HCT116 (cell line): Measurements from ENCODE around the gene RASSF5. TPM values are rescaled to one million over a fixed set of nuclear protein-coding genes. Genes with fewer than 3 reads are reported as not detected.

Experiments
- ATAC-seq: fragments of 200-7000 bp; cut with Tn5 transposase; 2 replicates; pipeline ENCODE4 v1.9.1; 2020; ENCODE audit warnings: mild to moderate bottlenecking, moderate library complexity
- BruUV-seq: library from RNA; stranded (reverse); fragments of 400-500 nt; replicated peaks from 2 replicates; lab custom pipeline; 2021; lab: Mats Ljungman, UMichigan
- CTCF ChIA-PET: fragments of 300-600 bp; sonication (Branson Sonifier 250); formaldehyde crosslinking; loops from one replicate; lab custom pipeline; 2021; ENCODE audit warnings: antibody characterized with exemption; lab: Charles Lee
- POLR2A ChIA-PET: fragments of 300-600, 350-600 bp; sonication (Branson Sonifier 250); formaldehyde crosslinking; loops from one replicate; lab custom pipeline; 2021; ENCODE audit warnings: antibody characterized with exemption; lab: Charles Lee
- RAD21 ChIA-PET, 2 experiments: fragments of 300-600 bp; sonication (Branson Sonifier 250); formaldehyde crosslinking; loops; one replicate each; lab custom pipeline; 2023; ENCODE audit warnings: low total read pairs in 2 of 2; ENCODE audit not compliant: uncharacterized antibody in 2 of 2, unreplicated experiment in 2 of 2, low non-redundant PET in 1 of 2; lab: Charles Lee
- DNase-seq: peaks from one replicate; pipeline ENCODE4 v3.0.0-alpha.2; 2010; ENCODE audit warnings: low read depth, low spot score
- H2AFZ ChIP-seq: fragments of 200-600 bp; shearing (Covaris generic), sonication (generic); 2 replicates; pipeline ENCODE4 v1.6.1; 2017; ENCODE audit warnings: low read depth, mixed run types, mixed read lengths, antibody characterized with exemption, low read length; ENCODE audit not compliant: poor library complexity, severe bottlenecking
- H3K27ac ChIP-seq: 2 replicates; pipeline ENCODE4 v1.5.1; 2012; ENCODE audit warnings: low read depth, low read length
- H3K27me3 ChIP-seq: fragments of 200-600 bp; sonication (generic); 2 replicates; pipeline ENCODE4 v1.6.1; 2016; ENCODE audit warnings: mixed run types, low read length, mixed read lengths; ENCODE audit not compliant: insufficient read depth
- H3K36me3 ChIP-seq, 2 experiments: fragments of 200-500 bp in 1 of 2; fragments of 200-600 bp in 1 of 2; sonication (Bioruptor generic) in 1 of 2; sonication (generic) in 1 of 2; 2 replicates each; pipeline versions ENCODE4 v1.5.1 to v1.6.1; 2014 to 2016; ENCODE audit warnings: low read length in 2 of 2, inconsistent platforms in 1 of 2, mixed read lengths in 1 of 2, mixed run types in 1 of 2; ENCODE audit not compliant: insufficient read depth in 2 of 2, control insufficient read depth in 1 of 2
- H3K4me1 ChIP-seq, 2 experiments: fragments of 200-600 bp in 1 of 2; sonication (generic) in 1 of 2; 2 replicates each; pipeline versions ENCODE4 v1.5.1 to v1.6.1; 2012 to 2017; ENCODE audit warnings: low read length in 2 of 2, inconsistent platforms in 1 of 2, mild to moderate bottlenecking in 1 of 2, mixed read lengths in 1 of 2, mixed run types in 1 of 2, moderate library complexity in 1 of 2; ENCODE audit not compliant: insufficient read depth in 2 of 2, control insufficient read depth in 1 of 2
- H3K4me2 ChIP-seq: fragments of 200-600 bp; sonication (generic); 2 replicates; pipeline ENCODE4 v1.6.1; 2017; ENCODE audit warnings: mixed run types, low read length, mixed read lengths
- H3K4me3 ChIP-seq, 2 experiments: fragments of 200-600 bp in 1 of 2; sonication (generic) in 1 of 2; replicated peaks in 1 of 2; 2 replicates each; pipeline ENCODE4 v1.5.1; 2011 to 2016; ENCODE audit warnings: low read length in 2 of 2, control low read depth in 1 of 2, low read depth in 1 of 2, mild to moderate bottlenecking in 1 of 2, mixed read lengths in 1 of 2, mixed run types in 1 of 2
- H3K79me2 ChIP-seq: fragments of 200-600 bp; sonication (generic); 2 replicates; pipeline ENCODE4 v1.6.1; 2017; ENCODE audit warnings: mild to moderate bottlenecking, mixed run types, low read length, moderate library complexity, mixed read lengths; ENCODE audit not compliant: insufficient read depth
- H3K9ac ChIP-seq: fragments of 200-600 bp; sonication (generic); 2 replicates; pipeline ENCODE4 v1.6.1; 2016; ENCODE audit warnings: low read length, mixed read lengths
- H3K9me2 ChIP-seq: fragments of 200-600 bp; sonication (generic), shearing (Covaris generic); 2 replicates; pipeline ENCODE4 v1.6.1; 2017; ENCODE audit warnings: mixed run types, mild to moderate bottlenecking, moderate library complexity; ENCODE audit not compliant: insufficient read depth
- H3K9me3 ChIP-seq, 2 experiments: fragments of 200-500 bp in 1 of 2; fragments of 200-600 bp in 1 of 2; sonication (Bioruptor generic) in 1 of 2; sonication (generic) in 1 of 2; 2 replicates each; pipeline ENCODE4 v1.6.1; 2014 to 2017; ENCODE audit warnings: low read length in 2 of 2, mixed read lengths in 2 of 2, inconsistent platforms in 1 of 2, low read depth in 1 of 2, mild to moderate bottlenecking in 1 of 2, mixed run types in 1 of 2, moderate library complexity in 1 of 2; ENCODE audit not compliant: control insufficient read depth in 1 of 2, insufficient read depth in 1 of 2
- H4K20me1 ChIP-seq: fragments of 200-600 bp; sonication (generic), shearing (Covaris generic); 2 replicates; pipeline ENCODE4 v1.6.1; 2017; ENCODE audit warnings: mixed run types, mild to moderate bottlenecking, moderate library complexity; ENCODE audit not compliant: insufficient read depth
- CBX3 ChIP-seq: IDR thresholded peaks from 2 replicates; pipeline ENCODE4 v1.6.1; 2012; ENCODE audit warnings: low read depth
- JUND ChIP-seq: IDR thresholded peaks from 2 replicates; pipeline ENCODE4 v1.6.1; 2012
- RAD21 ChIP-seq: IDR thresholded peaks from 2 replicates; pipeline ENCODE4 v1.6.1; 2012; ENCODE audit warnings: low read depth, mild to moderate bottlenecking
- SP1 ChIP-seq: IDR thresholded peaks from 2 replicates; pipeline ENCODE4 v1.6.1; 2012; ENCODE audit warnings: low read depth
- YY1 ChIP-seq: IDR thresholded peaks from 2 replicates; pipeline ENCODE4 v1.6.1; 2011; ENCODE audit warnings: low read length, low read depth, moderate library complexity, mild to moderate bottlenecking; ENCODE audit not compliant: insufficient replicate concordance; ENCODE audit errors: extremely low read depth
- intact Hi-C: fragments of 100-400 bp; cut with micrococcal nuclease; formaldehyde crosslinking; loops from 2 replicates; pipeline ENCODE4 v1.10.0; 2022
- total RNA-seq: library from RNA; stranded (reverse); gene quantifications from one replicate; pipeline ENCODE4 v1.2.1, GENCODE V29; 2021; ENCODE audit not compliant: unreplicated experiment

RASSF5 gene
- total RNA-seq, 1 experiment from 2014 or later = 5.4 TPM

GRCh38 chr1:206550446-206550845 is 43.1 kb downstream of the RASSF5 start:
- no peak for DNase-seq
- Histone ChIP-seq H3K4me1 (no peaks in the 10 kb centered on the region), H3K27ac (no peak overlapping the region), H3K36me3 (no peaks in the 10 kb centered on the region), H3K4me3 (no peak overlapping the region), H3K9me3 (no peaks in the 10 kb centered on the region), H3K27me3 (no peaks in the 10 kb centered on the region)
- intact Hi-C loops = no loop called here
- no peak for ATAC-seq
- CTCF ChIA-PET = no interaction called here
- no peak for TF ChIP-seq JUND
- TF ChIP-seq RAD21 = no peak
- TF ChIP-seq, all 23 proteins: peak for 0
- BruUV-seq = no TSS peak
- Histone ChIP-seq H3K9me2 (no peaks in the 10 kb centered on the region), H4K20me1 (no peaks in the 10 kb centered on the region), H3K9ac (no peak overlapping the region), H2AFZ (no peak overlapping the region), H3K4me2 (no peak overlapping the region), H3K79me2 (no peaks in the 10 kb centered on the region)
- RAD21 ChIA-PET = no interaction called here
- POLR2A ChIA-PET = no interaction called here

- no peak overlapping the region for H2AFZ ChIP-seq
- H3K27me3 ChIP-seq = no peaks in the 10 kb centered on the region
- no peaks in the 10 kb centered on the region for H3K79me2 ChIP-seq
- no TSS peak for BruUV-seq
- no peak overlapping the region for H3K4me3 ChIP-seq
- H3K4me1 ChIP-seq = peaks cover 5% of the 10 kb centered on the region in 2 experiments; a peak in 3 of 4 replicates
- H3K27ac ChIP-seq = no peak overlapping the region
- H3K36me3 ChIP-seq = no peaks in the 10 kb centered on the region
- POLR2A ChIA-PET = no interaction called here
- H3K9ac ChIP-seq = no peak overlapping the region
- ATAC-seq = no peak
- CTCF ChIA-PET = no interaction called here
- no peaks in the 10 kb centered on the region for H3K9me3 ChIP-seq
- no peak for TF ChIP-seq YY1
- no peak for TF ChIP-seq CBX3
- TF ChIP-seq JUND = no peak
- no peak for TF ChIP-seq SP1
- intact Hi-C loops = no loop called here
- H3K9me2 ChIP-seq = no peaks in the 10 kb centered on the region
- no peaks in the 10 kb centered on the region for H4K20me1 ChIP-seq
- RAD21 ChIA-PET = no interaction called here
- no peak for DNase-seq
- no peak overlapping the region for H3K4me2 ChIP-seq
Measured at GRCh38 chr1:206551296-206551985, 44.1 kb downstream of the RASSF5 start.
